HG02571 (cell line): ENCODE data around the gene OTOGL.

Source experiments
- ATAC-seq: cut with Tn5 transposase; IDR thresholded peaks from one replicate; pipeline ENCODE4 v1.9.1; 2021; ENCODE audit warnings: mild to moderate bottlenecking, moderate library complexity; ENCODE audit not compliant: unreplicated experiment

OTOGL gene

GRCh38 chr12:80422550-80422949 lies 323.2 kb downstream of the OTOGL start:
- ATAC-seq = no peak
